ENCODE results near the gene SLC35A5. TPM values are rescaled to one million over a fixed set of nuclear protein-coding genes. Genes with fewer than 3 reads are reported as not detected.

SLC35A5 gene
- total RNA-seq, 2 donors from 2014 or later: 32.8 to 35.6 TPM

GRCh38 chr3:112610121-112610520 lies 48.3 kb downstream of the SLC35A5 start:
- ATAC-seq (no peak), DNase-seq (no peak)
- intact Hi-C loops (cut with DNase I, micrococcal nuclease): no loop called here

- no peak for ATAC-seq
- DNase-seq: no peak
- intact Hi-C loops (cut with DNase I, micrococcal nuclease): no loop called here
Observed at GRCh38 chr3:112611752-112612515, 50.1 kb downstream of the SLC35A5 start.

DNA sequence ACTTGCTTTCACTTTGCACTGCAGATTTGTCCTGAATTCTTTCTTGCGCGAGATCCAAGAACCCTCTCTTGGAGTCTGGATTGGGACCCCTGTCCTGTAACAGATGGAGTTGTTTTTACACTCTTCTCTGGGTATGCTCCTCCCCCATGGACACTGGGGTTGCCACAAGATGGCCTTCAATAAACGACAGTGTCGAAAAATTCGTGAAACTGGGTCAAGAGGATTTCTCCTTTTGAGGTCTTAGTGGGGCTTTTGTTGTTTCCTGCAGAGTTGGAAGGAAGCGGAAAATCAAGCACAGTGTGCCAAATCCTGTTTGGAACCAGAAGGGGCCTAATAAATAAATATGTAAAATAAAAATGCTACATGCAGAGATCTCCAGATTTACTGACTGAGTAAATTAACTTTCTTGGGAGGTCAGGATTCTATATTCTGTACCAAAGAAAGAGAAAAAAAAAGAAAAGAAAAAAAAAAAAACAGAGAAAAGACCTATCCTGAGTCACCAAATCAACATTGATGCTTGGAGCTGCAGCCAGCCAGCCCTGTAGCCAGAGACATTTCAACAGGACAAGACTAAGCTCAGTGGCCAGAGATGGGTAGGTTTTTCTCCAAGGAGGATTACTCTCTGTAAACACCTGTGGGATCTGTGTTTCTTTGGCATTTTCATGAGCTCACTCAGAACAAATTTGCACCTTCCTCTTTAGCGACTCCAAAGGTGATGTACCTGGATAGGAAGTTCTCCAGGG lies 54.3 kb downstream of the SLC35A5 start:
- ATAC-seq: no peak
- DNase-seq: no peak
- intact Hi-C loops (cut with DNase I, micrococcal nuclease): no loop called here

- ATAC-seq (no peak), DNase-seq (no peak)
- intact Hi-C loops (cut with DNase I, micrococcal nuclease): no loop called here
Observed at GRCh38 chr3:112617285-112617684, 55.4 kb downstream of the SLC35A5 start.

DNA sequence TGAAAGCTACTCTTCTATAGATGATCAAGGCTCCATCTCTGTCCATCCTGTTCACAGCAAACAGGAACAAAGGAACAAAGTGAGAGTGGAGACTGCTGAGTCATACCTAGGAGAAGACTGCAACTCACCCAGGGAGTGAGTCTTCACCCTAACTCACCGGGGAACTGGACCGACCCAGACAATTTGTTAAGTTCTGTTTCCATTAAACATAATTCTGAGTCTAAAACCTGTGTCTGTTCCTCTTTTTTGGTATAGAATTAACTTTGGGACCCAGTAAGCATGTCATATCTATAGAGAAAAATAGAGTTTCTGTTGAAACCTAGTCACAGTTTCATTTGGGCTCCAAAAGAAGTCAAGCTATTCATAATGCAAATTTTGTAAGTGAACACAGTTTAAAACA lies 57.5 kb downstream of the SLC35A5 start:
- no peak for ATAC-seq
- intact Hi-C loops (cut with DNase I, micrococcal nuclease): no loop called here
- DNase-seq: no peak

DNA sequence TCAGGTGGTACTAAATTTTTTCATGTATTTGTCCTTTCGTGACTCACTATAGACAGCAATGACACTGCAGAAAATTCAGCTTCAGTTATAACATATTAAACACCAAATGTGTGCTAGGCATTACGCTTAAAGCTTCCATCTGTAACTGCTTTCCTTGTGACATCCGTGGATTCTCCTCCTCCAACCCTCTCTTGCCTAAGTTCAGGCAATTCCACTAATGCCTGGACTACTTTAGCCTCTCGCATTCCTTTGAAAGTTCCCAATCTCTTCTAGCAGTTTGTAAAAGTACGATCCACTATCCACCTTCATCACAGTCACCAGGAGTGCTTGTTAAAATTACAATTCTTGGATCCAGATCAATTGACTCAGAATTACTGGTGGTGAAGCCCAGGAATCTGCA lies 61.4 kb downstream of the SLC35A5 start:
- ATAC-seq (no peak), DNase-seq (no peak)
- intact Hi-C loops (cut with DNase I, micrococcal nuclease): no loop called here

- ATAC-seq (no peak), DNase-seq (no peak)
- intact Hi-C loops (cut with DNase I, micrococcal nuclease): no loop called here
Observed at GRCh38 chr3:112623717-112624116, 61.9 kb downstream of the SLC35A5 start.

DNA sequence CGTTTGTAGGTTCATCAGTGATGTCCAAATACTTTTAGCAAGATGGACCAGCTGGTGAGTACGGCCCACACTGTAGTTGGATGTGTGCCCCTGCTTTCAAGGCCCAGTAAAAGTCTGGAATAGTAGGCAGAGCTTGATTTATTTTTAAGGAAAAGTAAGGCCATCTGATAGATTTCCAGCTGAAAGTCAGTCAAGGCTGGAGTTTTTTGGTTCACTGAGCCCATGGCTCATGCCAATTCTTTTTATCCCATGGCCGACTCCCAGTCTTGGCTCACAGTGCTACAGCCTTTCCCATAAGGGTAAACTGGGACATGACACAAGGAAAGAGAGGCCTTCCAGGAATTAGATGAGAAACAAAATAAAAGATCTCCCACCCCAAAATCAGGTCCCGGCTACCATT lies 65.6 kb downstream of the SLC35A5 start:
- ATAC-seq: no peak
- no peak for DNase-seq
- intact Hi-C loops (cut with DNase I, micrococcal nuclease): no loop called here

DNA sequence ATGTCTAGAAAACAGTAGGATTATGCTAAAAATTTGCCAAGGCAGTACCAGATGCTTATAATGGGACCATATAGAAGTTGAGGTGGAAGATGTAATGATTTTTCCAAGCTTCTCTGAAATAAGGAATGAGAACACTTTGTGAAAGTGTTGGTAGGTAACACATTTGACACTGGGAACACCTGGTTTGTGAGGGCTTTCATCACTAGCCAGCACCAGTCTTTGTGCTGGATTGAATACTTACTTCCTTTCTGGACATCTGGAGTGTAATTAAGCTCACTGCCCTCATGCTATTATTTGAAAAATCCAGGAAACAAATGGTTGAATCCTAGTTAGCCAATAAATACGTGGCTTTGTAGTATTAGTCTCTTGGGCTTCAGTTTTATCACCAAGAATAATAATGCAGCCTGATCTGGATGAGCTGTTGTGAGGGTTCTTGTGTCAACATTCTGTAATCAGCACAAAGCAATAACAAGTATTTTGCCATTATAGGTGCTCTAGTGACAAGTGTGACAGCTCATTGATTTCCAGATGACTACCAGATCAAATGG lies 66.1 kb downstream of the SLC35A5 start:
- intact Hi-C loops (cut with DNase I, micrococcal nuclease): no loop called here
- no peak for DNase-seq

GRCh38 chr3:112629425-112629824 lies 67.6 kb downstream of the SLC35A5 start:
- ATAC-seq (no peak), DNase-seq (peak; percentile 23 to 60)
- intact Hi-C loops (cut with DNase I, micrococcal nuclease): no loop called here

More for the DNA sequence above, 66.1 kb downstream of the SLC35A5 start:
- no peak for ATAC-seq

DNA sequence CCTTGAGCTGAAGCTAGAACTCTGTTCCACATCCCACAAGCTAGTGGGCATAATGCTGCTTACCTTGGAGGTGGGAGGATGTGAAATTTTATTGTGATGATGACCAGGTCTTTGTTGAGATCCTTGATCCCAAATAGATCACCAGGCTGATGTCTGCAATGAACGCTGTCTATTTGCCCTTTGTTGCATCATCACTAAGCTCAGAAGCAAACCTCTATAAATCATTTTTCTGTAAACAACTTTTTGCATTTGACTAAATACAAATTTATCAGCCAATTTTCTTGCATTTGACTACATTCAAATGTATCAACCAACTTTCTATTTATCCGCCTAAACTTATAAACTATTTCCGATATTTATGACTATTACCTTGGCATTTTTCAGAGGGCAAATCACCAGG lies 69.4 kb downstream of the SLC35A5 start:
- ATAC-seq (no peak), DNase-seq (no peak)
- intact Hi-C loops (cut with DNase I, micrococcal nuclease): no loop called here

DNA sequence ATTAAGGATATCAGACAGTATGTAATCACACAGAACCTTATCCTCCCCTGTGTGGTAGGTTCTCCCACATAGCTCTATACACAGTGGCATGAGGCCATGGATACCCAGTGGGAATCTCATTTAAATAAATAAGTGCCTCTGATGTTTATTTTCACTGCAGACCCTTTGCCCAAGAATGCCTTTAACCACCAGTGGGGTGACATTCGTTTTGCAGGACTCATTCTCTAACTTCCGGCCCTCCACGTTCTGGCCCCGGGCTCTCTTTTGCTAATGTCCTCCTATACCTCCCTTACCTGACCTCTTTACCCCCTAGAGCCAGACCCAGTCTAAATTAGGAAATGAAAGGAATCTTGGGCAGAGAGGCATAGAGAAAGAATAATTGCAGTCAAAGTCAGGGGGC lies 70.8 kb downstream of the SLC35A5 start:
- ATAC-seq (no peak), DNase-seq (no peak)
- intact Hi-C loops (cut with DNase I, micrococcal nuclease): no loop called here

- ATAC-seq: no peak
- intact Hi-C loops (cut with DNase I, micrococcal nuclease): no loop called here
- DNase-seq: no peak
Observed at GRCh38 chr3:112633191-112633590, 71.3 kb downstream of the SLC35A5 start.

DNA sequence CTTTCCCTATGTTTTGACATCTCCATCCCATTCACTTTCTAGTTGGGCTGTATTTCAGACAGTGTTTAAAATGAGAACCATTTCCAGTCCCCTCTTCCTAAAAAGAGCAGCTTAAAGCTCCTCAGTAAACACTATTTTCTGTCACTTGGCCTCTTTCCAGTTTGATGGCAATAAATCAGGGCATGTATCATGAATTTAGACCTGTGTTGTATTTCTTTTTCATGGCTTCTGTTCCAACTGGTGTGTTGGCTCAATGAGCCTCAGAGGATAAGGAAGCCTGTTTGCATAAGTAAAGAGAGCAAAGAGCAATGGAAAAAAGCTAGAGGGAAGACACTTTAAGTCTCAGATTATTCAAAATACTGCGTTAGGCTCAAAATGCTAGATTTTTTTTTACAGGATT lies 71.9 kb downstream of the SLC35A5 start:
- DNase-seq (no peak), ATAC-seq (peak; percentile 17)
- intact Hi-C loops (cut with DNase I, micrococcal nuclease): no loop called here

- no peak for ATAC-seq
- no peak for DNase-seq
- intact Hi-C loops (cut with DNase I, micrococcal nuclease): no loop called here
Observed at GRCh38 chr3:112634786-112635541, 73.1 kb downstream of the SLC35A5 start.

Other genes starting within 250 kb of the SLC35A5 start
- gene CD200, start 228.9 kb upstream of the SLC35A5 start, total RNA-seq: 1 to 10 TPM; 4.6 to 4.9 TPM
- gene BTLA, start 62.6 kb upstream of the SLC35A5 start, total RNA-seq: 1 to 10 TPM in 1 of 2 donors, under 1 TPM in 1; 0.27 to 1.2 TPM
- gene ATG3, start 83 bp upstream of the SLC35A5 start, total RNA-seq: 10 to 100 TPM; 52.9 to 55.1 TPM
- 10 to 100 TPM in 1 of 2 donors, 1 to 10 TPM in 1; 9.4 to 23.9 TPM for gene CCDC80, start 79.1 kb downstream of the SLC35A5 start, total RNA-seq

Measured in left colon (tissue), 2 donors.